GM20000 (cell line): ENCODE measurements around the gene BTBD9.

Source experiments
- DNase-seq: peaks from one replicate; pipeline ENCODE4 v3.0.0; 2012; ENCODE audit warnings: low spot score
- CTCF ChIP-seq: IDR thresholded peaks from 2 replicates; pipeline ENCODE4 v1.5.1; 2012; ENCODE audit warnings: mild to moderate bottlenecking, control low read depth; ENCODE audit errors: extremely low read depth, missing control alignments

The BTBD9 gene

DNA sequence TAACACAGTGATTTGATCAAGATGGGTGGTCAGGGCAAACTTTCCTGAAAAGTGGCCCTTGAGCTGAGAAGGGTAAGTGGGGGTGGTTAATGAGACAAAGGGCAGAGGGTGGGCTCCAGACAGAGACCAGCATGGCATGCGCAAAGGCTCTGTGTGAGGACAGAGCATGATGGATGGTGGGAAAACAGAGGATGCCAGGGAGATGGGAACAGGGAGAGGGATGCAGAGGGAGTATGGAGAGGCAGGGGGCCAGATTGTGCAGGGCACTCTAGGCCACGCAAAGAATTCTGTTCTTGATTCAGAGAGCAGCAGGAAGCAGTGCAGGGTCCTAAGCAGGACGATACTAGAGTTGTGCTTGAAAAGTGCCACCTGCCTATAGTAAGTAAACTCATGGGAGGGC is 394.4 kb downstream of the BTBD9 start:
- DNase-seq: no peak
- TF ChIP-seq CTCF: no peak

DNA sequence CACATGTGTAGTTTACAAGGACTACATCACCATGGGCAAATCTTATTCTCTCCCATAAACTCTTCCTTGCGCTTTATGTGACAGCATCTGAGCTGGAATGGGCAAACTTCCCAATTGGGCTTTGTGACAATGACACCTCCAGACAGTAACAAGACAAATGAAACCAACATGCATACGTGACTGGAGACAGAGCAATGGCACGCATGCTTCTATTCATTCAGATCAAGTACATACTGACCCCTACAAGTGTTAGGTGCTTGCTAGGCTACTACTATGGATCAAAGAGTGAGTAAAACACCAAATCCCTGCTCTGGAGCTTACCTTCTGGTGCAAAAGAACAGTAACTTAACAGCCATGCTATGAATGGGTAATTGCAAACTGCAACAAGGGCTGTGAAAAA is 394.9 kb downstream of the BTBD9 start:
- DNase-seq: no peak
- no peak for TF ChIP-seq CTCF

DNA sequence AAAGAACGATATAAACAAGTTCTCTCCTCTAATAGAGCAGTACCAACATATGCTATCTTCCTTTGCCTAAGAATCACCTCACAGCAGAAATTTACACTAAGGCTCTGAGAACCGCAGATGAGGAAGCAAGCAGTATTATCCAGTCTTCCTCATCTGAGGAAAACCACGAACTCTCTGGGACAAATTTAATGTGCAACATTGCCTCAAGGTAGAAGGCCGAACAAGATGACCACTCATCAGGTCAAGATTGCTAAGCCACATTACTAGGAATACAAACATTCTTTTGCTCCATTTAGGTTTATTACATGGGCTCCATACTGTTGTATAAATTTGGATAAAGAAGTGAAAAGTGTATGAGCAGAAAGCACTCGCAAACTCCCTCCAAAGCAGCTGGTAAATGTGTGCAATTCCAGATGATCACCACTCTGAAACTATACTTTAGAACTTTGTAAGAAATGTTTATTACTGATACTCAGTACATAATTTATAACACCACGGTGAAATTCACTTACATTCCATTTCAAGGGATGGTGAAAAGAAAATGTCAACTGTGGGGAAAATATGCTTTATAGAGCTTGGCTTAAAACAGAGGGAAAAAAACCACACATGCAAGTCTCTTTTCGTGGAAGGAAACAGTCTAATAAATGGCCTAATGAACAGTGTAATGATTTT is 398.4 kb downstream of the BTBD9 start:
- no peak for TF ChIP-seq CTCF
- no peak for DNase-seq

- no peak for DNase-seq
Measured at GRCh38 chr6:38239719-38240451, 399.8 kb downstream of the BTBD9 start.

DNA sequence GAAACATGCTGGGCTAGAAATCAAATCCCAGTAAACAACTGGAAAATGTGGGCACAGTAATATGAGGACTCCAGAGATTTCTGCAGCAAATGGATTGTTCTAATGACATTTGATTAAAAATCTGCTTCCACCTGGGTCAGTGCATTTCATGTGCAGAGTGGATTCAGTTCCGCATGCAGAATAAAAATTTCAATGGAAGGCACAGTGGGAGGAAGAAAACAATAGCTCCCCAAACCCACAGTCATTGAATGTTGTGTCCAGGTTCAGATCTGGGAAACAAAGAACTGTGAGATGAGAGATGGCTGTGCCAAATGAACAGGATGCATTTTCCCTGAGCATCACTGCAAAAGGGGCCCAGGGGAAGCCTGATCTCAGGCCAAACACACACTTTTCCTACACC is 403.1 kb downstream of the BTBD9 start:
- DNase-seq: no peak
- TF ChIP-seq CTCF: no peak

More at GRCh38 chr6:38239719-38240451, 399.8 kb downstream of the BTBD9 start:
- no peak for TF ChIP-seq CTCF

- TF ChIP-seq CTCF: no peak
Measured at GRCh38 chr6:38234934-38235682, 404.6 kb downstream of the BTBD9 start.

GRCh38 chr6:38234141-38234540 is 405.6 kb downstream of the BTBD9 start:
- no peak for DNase-seq
- no peak for TF ChIP-seq CTCF

More at GRCh38 chr6:38234934-38235682, 404.6 kb downstream of the BTBD9 start:
- DNase-seq: peak; percentile 35
